Ishikawa (cell line): ENCODE data around the gene NTNG2.

Experiments used
- CEBPB ChIP-seq: IDR thresholded peaks from 2 replicates; pipeline ENCODE4 v1.6.1; 2012
- CREB1 ChIP-seq: IDR thresholded peaks from 2 replicates; pipeline ENCODE4 v1.6.1; 2012; ENCODE audit warnings: low read depth
- EGR1 ChIP-seq: IDR thresholded peaks from 2 replicates; pipeline ENCODE4 v1.6.1; 2012
- EP300 ChIP-seq: IDR thresholded peaks from 2 replicates; pipeline ENCODE4 v1.6.1; 2012; ENCODE audit warnings: borderline replicate concordance
- FOXM1 ChIP-seq: IDR thresholded peaks from 2 replicates; pipeline ENCODE4 v1.6.1; 2012; ENCODE audit warnings: low read depth, borderline replicate concordance
- MAX ChIP-seq: IDR thresholded peaks from 2 replicates; pipeline ENCODE4 v1.6.1; 2012
- NFIC ChIP-seq: IDR thresholded peaks from 2 replicates; pipeline ENCODE4 v1.6.1; 2012
- RAD21 ChIP-seq: IDR thresholded peaks from 2 replicates; pipeline ENCODE4 v1.6.1; 2012; ENCODE audit warnings: low read depth
- TAF1 ChIP-seq: IDR thresholded peaks from 2 replicates; pipeline ENCODE4 v1.6.1; 2012; ENCODE audit warnings: low read depth, mild to moderate bottlenecking
- TCF12 ChIP-seq: IDR thresholded peaks from 2 replicates; pipeline ENCODE4 v1.6.1; 2012; ENCODE audit warnings: low read depth
- TEAD4 ChIP-seq: IDR thresholded peaks from 2 replicates; pipeline ENCODE4 v1.6.1; 2012
- YY1 ChIP-seq: IDR thresholded peaks from 2 replicates; pipeline ENCODE4 v1.6.1; 2012; ENCODE audit warnings: low read depth
- ZBTB7A ChIP-seq: IDR thresholded peaks from 2 replicates; pipeline ENCODE4 v1.6.1; 2012; ENCODE audit warnings: low read depth
- TF ChIP-seq, protein P1 (sequence below): IDR thresholded peaks from 2 replicates; pipeline ENCODE4 v1.6.1; 2012
- TF ChIP-seq, protein P2 (sequence below): IDR thresholded peaks from 2 replicates; pipeline ENCODE4 v1.6.1; 2012; ENCODE audit warnings: low read depth, mild to moderate bottlenecking

Gene NTNG2

GRCh38 chr9:132231019-132231701, 69.3 kb downstream of the NTNG2 start:
- no peak for TF ChIP-seq TEAD4
- TF ChIP-seq TCF12, result no peak
- TF ChIP-seq EP300, result no peak
- TF ChIP-seq RAD21, result no peak
- no peak for TF ChIP-seq FOXM1
- no peak for TF ChIP-seq CEBPB
- no peak for TF ChIP-seq TAF1
- TF ChIP-seq, protein P1, sequence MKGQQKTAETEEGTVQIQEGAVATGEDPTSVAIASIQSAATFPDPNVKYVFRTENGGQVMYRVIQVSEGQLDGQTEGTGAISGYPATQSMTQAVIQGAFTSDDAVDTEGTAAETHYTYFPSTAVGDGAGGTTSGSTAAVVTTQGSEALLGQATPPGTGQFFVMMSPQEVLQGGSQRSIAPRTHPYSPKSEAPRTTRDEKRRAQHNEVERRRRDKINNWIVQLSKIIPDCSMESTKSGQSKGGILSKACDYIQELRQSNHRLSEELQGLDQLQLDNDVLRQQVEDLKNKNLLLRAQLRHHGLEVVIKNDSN, result no peak
- no peak for TF ChIP-seq NFIC
- no peak for TF ChIP-seq EGR1
- no peak for TF ChIP-seq MAX
- no peak for TF ChIP-seq CREB1
- TF ChIP-seq, protein P2, sequence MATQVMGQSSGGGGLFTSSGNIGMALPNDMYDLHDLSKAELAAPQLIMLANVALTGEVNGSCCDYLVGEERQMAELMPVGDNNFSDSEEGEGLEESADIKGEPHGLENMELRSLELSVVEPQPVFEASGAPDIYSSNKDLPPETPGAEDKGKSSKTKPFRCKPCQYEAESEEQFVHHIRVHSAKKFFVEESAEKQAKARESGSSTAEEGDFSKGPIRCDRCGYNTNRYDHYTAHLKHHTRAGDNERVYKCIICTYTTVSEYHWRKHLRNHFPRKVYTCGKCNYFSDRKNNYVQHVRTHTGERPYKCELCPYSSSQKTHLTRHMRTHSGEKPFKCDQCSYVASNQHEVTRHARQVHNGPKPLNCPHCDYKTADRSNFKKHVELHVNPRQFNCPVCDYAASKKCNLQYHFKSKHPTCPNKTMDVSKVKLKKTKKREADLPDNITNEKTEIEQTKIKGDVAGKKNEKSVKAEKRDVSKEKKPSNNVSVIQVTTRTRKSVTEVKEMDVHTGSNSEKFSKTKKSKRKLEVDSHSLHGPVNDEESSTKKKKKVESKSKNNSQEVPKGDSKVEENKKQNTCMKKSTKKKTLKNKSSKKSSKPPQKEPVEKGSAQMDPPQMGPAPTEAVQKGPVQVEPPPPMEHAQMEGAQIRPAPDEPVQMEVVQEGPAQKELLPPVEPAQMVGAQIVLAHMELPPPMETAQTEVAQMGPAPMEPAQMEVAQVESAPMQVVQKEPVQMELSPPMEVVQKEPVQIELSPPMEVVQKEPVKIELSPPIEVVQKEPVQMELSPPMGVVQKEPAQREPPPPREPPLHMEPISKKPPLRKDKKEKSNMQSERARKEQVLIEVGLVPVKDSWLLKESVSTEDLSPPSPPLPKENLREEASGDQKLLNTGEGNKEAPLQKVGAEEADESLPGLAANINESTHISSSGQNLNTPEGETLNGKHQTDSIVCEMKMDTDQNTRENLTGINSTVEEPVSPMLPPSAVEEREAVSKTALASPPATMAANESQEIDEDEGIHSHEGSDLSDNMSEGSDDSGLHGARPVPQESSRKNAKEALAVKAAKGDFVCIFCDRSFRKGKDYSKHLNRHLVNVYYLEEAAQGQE, result no peak
- TF ChIP-seq YY1, result no peak
- TF ChIP-seq ZBTB7A, result no peak

DNA sequence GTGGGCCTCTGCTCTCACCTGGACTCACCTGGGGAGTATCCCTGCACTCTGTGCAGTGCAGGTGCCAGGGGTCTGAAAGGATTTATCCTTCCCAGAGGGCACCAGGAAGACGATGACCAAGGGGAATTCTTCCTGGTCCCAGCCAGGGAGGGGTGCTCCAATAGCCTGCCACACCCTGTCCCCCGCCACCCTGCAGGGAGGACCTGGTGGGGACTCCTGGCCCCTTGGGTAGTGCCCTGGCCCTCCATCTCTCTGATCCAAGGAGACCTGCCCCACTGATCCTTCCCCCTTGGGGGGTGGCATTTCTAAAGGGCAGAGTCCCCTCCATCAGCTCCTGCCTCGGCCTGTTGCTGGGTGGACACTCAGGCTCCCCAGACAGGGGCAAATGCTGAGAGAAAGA, 70.7 kb downstream of the NTNG2 start:
- TF ChIP-seq, protein P1, result no peak
- no peak for TF ChIP-seq RAD21
- TF ChIP-seq MAX, result no peak
- TF ChIP-seq CREB1, result no peak
- no peak for TF ChIP-seq EGR1
- TF ChIP-seq FOXM1, result no peak
- TF ChIP-seq NFIC, result no peak
- no peak for TF ChIP-seq EP300
- TF ChIP-seq CEBPB, result no peak
- TF ChIP-seq TEAD4, result no peak
- TF ChIP-seq YY1, result no peak
- TF ChIP-seq, protein P2, result no peak

DNA sequence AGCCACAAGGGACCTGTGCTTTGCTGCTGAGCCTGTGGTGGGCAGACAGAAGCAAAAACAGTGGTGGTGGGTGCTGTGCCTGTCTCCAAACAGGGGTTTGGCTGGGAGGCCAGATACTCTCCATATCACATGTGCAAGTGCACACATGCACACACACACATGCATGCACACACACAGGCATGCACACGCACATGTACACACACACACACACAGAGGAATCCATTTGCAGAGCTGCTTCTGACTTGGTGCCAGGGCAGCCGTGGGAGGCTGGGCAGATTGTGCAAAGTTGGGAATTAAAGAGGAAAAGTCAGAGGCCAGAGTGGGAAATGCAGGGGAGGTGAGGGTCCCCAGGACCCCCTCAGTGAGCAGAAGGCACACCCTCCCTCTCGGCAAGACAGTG, 71.3 kb downstream of the NTNG2 start:
- no peak for TF ChIP-seq TCF12
- TF ChIP-seq, protein P2, result no peak
- TF ChIP-seq TEAD4, result no peak
- TF ChIP-seq, protein P1, result no peak
- no peak for TF ChIP-seq RAD21
- no peak for TF ChIP-seq NFIC
- TF ChIP-seq MAX, result no peak
- no peak for TF ChIP-seq CREB1

DNA sequence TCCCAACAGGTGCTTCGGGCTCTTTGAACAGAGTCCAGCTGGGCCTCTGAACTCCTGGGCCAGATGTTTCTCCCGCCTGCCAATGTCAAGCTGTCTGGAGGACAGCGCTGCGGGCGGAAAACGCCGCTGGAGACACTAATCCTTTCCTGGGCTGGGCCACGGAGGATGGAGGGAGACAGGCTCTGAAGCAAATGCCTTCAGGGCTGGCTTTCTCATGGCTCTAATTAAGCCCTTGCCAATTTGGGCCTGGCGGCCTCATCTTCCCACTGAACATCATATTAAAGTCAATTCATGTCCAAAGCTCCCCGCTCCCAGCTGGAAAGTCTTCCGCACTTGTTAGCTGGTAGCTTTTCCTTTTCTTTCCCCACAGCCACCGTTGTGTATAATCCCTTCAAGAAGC, 72.7 kb downstream of the NTNG2 start:
- TF ChIP-seq CEBPB (no peak), TEAD4 (no peak), EGR1 (no peak), MAX (no peak), TCF12 (no peak), YY1 (no peak), RAD21 (no peak), EP300 (no peak)
- TF ChIP-seq, protein P1, result no peak
